HS-5 (cell line): Measurements from ENCODE around the gene FCRL4.

ENCODE experiments used
- DNase-seq: peaks from one replicate; pipeline ENCODE4 v3.0.0-alpha.2; 2012; ENCODE audit warnings: low read depth

The FCRL4 gene

DNA sequence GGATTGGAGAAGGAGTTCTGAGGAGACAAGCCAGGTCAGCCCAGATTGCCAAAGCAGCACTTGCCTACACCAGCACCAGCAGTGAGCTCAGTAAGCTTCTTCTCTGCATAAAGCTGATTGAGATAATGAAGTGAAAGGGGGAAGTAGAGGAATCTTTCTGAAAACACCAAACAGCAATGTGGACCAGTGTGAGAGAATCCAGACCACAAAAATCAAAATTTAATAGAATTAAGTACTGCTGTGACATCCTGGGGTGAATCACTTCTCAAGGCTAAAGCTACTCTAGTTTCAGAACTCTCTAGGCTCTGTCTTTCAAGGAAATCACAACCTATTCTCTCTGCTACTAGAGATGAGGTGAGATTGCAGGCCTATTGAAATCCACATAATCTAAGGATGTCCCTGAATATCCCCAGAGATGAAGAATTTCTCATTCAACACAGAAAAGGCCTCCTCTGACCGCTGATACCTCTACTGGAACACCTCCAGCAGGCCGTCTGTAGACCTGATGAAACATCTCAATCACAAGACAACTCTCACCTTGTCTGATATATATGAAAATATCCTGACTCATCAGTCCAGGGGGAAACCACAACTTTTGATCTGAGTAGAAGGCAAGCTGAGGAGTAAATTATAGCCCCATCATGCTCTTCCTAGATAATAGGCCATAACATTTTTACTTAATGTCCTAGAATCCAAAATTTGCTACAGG lies at the start of gene FCRL4:
Gene FCRL4, minus strand, starts transcription at position 127 of the 709 bp plus-strand sequence. CDS start 141 bp downstream, outside the sequence.
- no peak for DNase-seq

DNA sequence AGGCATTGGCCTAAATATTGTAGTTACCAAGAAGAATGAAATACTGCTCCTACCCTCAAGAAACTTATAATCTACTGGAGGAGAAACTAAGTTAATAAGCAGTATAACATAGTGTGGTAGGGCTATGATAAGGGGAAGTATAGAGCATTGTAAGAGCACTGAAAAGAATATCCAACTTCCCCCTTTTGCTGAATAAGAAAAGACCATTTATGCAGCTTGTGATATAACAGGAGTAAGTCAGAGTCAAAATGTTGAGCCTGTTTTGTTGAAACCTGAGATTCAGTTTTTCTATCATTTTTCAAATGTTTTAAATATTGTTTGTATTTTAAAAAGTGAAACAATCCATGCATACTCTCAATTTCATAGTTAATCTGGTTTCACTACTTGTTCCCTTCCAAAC lies 48.3 kb upstream of the FCRL4 start:
- DNase-seq = no peak

DNA sequence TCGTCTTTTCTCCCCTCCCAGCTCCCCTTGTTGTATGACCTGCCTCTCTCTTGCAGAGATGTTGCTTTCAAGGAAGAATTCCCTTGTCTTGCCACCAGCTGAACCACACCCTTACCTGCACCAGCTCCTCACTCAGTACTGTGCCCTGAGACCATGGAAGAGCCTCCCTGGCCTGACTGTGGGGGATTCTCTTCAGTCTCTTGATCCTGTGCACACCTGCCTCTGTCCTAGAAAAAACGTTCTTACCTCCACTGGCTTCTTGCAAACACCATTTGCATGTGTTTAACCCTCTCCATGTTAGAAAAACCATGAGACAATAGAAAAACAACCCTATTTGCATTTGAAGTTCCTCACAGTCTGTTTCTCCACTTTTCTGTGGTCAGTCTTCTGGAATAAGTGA lies 43.3 kb upstream of the FCRL4 start:
- no peak for DNase-seq

DNA sequence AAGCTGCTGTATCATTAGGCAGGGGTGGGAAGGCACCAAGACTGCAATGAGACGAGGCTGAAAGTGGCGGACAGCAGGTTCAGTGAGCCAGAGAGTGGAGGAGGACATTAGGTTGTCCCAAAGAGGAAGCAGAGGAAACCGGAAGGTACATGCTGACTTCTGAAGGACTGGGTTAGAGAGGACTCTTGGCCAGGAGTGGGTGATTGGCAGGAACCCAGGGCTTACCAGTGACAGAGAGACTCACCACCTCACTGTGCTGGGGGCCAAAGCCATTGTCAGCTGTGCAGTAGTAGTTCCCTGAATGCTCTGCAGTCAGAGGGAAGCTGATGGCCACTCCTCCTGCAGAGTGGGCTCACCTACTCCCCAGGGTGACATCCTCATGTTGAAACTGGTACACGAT lies 41.9 kb upstream of the FCRL4 start:
- DNase-seq = no peak

DNA sequence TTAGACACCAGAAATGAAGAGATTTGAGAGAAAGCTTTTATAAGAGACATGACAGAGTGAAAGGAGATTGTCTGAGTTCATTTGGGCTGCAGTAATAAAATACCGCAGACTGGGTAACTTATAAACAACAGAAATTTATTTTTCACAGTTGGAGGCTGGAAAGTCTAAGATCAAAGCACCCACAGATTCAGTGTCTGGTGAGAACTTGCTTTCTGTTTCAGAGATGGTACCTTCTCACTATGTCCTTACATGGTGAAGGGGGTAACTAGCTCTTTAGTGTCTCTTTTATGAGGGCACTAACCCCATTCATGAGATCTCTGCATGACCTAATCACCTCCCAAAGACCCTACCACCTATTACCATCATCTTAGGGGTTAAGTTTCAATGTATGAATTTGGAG lies 30.9 kb upstream of the FCRL4 start:
- DNase-seq = no peak

DNA sequence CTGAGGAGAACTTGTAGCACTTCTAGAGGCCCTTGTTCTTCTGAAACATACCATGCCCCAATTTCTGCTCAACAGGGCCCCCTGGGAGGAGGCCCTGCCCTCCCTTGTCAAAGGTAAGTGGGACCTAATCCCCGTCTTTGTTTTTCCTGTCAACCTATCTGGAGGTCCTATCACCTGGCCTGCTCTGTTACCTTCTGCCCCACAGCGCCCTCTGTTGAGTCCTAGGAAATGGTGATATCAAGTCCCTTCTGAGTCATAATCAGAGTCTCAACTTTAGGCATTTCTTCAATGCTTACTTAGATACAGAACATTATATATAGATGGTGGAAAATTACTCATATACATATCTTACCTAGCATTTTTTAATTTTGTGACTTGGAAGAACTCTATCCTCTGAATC lies 28.2 kb upstream of the FCRL4 start:
- DNase-seq = no peak

DNA sequence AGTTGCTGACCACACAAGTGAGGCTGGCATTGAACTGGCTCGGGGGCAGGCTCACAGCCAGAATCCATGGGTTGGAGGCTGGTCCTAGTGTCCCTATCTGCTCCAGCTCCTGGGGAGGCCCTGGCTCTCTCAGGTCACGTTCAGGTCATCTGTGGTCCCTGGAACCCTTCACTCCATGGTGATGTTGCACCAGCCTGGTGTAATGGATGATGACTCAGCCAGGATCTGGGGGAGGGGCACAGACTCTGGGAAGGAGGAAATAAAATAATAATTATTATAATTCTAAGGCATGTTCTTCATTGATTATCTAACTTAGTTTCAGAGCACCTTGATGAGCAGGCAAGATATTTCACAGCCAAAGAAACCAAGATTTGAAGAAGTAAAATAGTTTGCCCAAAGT lies 26.6 kb upstream of the FCRL4 start:
- DNase-seq = no peak

DNA sequence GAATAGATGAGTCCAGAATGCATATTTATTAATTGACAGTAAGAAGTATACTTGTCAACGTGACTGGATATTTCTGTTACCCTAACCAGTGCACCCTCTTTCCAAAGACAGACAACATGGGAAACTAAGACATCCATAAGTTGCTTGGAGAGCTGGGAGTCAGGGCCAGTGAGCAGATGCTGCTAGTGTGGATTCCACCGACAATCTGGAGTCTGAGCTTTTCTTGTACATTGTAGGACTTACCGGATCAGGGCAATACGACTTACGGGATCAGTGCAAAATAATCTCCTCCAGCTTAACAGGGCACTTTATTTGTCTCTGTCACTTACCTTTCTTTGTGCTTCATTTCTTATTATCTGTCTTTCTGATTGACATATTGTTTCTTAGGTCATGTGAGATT lies 24.6 kb upstream of the FCRL4 start:
- no peak for DNase-seq

DNA sequence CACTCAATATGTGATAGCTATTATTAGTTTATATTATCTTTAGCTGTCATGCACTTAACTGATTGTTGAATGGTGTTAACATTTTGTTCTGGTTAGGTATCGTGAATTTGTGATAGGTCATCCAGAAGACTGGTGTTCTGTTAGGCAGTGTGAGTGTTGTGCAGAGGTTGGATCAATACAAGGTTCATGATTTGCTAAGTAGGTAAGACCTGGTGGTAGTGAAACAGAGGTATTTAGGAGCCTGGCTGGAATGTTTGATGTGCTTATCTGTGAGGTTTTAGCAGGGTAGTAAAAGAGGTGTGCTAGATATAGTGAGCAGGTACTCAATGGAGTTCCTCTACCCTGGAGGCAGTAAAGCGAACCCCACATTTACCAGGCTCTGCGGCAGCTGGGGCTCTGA lies 20.3 kb upstream of the FCRL4 start:
- no peak for DNase-seq

DNA sequence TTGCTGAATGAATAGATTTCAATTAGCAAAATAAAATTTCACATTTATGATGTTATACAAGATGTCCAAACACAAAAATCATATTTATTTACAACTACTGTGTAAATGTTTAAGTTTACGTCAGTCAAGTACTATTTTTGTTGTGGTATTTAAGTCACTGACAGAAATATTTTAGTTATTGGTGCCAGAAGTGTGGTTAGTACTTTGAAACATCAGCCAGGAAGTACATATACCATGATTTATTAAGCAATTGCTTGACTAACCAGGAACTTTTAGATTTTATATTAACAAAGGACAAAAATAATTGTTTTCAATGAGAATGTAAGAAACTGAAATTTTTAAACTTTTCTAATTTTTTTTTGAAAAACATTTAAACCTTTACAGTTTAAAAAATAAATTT lies 2.4 kb upstream of the FCRL4 start:
- no peak for DNase-seq

DNA sequence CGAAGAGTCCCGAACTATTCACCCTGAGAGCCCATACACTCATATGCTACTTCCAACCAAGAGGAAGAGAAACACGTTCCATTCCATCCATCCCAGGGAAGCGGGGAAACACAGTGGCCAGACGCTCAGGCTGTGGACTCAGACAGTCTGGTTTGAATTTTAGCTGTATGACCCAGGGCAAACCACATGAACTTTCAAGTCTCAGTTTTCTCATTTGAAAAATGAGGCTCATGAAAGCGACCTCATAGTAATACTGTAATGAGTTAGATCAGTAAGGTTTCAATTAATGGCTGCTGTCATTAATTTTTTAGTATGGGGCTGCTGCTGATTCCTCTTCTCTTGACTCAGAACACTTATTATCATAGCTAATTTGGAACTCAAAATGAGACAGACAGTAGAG lies 1.5 kb downstream of the FCRL4 start:
- DNase-seq = no peak

DNA sequence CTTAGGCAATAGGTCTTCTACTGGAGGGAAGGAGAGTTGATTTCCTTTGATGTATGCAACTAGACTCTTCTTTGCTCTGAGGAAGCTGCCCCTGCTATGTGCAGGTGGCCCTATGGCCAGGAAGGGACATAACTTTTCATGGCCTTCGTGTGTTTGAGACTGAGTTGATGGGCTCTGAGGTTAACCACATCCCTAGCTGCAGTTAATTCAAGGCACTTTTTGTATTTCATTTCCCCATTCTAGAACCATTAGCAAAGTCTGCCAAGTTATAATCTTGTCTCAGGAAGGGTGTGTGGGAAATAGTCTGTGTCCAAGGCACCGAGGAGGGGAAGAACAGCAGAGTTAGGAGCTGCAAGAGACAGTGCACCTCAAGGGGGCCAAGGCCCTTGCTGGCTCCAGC lies 2.5 kb downstream of the FCRL4 start:
- no peak for DNase-seq

DNA sequence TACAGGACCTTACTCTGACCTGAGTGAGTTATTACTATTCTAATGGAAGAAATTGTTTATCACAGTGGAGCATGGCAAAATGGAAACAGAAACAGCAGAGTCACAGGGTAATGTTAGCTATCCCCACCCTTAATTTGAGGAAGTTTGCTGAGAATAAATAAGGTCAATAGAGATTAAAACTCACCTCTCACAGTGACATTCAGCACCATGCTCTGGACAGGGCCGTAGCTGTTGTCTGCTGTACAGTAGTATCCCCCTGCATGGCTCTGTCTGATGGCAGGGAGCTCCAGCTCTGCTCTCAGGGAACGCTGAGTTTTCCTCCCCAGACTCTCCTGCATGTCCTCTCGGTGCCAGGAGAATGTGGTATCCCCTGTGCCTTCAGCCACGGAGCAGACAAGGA lies 11.9 kb downstream of the FCRL4 start:
- no peak for DNase-seq

DNA sequence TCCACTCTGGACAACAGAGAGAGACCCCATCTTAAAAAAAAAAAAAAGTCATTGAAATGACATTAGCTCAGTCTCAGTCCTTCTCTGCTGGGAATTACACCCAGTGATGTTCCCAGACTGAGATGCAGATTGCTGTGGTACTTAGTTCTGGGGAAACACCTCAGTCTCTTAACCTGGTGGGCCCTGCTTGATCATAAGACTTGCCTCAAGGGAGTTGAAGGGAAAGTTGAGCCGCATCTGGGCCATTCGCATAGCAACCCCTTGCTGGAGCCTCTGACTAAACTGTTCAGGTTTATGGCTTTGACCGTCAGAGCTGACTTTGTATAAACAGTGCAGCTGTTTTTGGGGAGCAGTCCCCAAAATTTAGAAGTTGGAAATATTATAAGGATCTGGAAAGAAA lies 13.4 kb downstream of the FCRL4 start:
- no peak for DNase-seq

DNA sequence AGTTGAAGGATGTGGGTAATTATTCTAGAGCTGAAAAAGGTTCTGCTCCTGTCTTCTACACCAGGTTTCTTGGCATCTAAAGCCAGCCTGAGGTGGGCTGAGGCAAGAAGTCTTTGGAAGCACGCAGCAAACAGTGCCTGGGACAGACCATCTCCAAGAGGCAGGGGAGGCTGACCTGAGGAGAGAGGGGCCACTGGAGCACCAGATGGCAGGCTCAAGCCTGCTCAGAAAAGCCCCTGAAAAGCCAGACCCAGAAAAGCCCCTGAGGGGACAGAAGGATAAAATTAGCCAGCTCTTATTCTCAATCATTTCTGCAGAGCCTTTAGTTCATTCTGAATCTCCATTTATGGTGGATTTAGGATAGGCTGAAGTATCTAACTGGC lies 17.1 kb downstream of the FCRL4 start:
- DNase-seq = no peak

DNA sequence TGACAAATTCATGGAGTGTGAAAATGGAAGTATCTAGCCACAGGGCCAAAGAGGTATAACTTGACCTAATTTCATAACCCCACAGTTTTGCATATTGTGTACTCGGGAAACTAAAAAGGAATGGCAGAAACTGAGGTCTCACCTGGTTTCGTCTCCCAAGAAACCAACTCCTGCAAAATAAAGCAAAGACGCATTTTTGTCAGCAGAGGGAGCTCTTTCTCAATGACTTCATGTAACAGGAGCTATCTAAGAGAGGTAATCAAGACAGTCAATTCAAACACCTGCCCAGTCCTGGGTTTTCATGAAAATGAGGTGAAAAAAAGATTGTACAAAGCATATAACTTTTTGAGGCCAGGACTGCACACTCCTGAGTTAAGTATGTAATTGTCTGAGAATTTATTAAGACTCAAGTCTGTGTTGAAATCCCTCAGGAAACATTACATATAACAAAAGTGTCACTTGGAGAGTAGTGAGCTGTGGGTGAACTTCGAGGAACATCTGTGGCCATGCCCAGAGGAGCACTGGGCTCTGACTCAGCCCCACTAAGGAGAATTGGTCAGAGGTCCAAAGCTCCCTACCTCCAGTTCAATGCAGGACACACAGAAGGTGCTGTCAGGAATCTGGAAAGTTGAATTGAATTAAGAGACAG lies 17.6 kb downstream of the FCRL4 start:
- DNase-seq = peak; percentile 22

DNA sequence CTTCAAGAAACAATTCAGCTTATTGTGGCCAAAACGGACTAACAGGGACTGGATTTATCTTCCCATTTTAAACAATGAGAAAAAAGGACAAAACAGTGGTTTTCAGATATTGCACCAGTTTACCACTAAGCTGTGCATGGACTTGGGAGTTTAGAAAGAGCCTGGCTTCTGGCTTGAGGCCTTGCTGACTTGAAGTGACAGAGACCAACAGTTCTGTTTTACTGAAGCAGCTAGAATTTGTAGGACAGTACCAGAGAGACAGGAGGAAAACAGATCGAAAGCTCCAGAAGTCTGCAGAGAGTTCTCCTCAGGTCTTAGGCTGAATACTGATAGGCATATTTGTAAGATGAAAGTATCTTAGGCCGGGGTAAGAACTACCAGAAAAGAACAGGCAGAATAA lies 20.5 kb downstream of the FCRL4 start:
- DNase-seq = no peak

DNA sequence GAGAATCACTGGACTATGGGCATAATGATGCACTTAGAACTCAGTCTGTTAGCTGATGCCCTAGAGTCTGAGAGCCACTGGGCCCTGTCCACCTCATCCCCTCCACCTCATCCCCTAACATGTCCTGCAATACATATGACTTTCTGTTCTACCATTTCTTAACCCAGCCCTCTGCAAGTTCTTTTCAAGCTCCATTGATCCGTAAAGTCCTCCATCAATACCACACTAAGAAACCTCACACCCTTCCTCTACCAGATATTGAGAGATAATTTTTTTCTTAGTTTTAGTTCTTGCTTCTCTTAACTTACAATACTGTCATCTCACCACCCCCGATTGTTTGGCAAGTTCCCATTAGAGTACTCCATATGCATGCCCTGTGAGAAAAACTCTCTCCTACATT lies 22.1 kb downstream of the FCRL4 start:
- DNase-seq = no peak

DNA sequence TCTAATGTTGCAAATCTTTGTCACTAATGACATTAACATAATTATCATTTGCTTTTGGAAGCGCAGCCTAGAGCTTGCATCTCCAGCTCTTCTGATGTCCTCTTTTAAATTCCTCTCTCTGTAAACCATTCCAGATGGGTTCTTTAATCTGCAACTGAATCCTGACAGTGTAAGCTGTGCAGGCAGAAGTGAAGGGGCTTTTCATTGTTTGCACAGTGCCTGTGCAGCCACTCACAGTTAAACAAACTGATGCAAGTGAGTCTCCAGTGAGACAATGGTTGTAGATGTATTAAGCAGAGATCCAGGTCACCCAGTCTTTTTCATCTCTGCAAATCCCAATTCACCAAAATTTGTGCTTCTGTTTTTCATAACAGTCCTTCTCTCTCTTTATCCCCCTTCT lies 23.0 kb downstream of the FCRL4 start:
- DNase-seq = no peak

DNA sequence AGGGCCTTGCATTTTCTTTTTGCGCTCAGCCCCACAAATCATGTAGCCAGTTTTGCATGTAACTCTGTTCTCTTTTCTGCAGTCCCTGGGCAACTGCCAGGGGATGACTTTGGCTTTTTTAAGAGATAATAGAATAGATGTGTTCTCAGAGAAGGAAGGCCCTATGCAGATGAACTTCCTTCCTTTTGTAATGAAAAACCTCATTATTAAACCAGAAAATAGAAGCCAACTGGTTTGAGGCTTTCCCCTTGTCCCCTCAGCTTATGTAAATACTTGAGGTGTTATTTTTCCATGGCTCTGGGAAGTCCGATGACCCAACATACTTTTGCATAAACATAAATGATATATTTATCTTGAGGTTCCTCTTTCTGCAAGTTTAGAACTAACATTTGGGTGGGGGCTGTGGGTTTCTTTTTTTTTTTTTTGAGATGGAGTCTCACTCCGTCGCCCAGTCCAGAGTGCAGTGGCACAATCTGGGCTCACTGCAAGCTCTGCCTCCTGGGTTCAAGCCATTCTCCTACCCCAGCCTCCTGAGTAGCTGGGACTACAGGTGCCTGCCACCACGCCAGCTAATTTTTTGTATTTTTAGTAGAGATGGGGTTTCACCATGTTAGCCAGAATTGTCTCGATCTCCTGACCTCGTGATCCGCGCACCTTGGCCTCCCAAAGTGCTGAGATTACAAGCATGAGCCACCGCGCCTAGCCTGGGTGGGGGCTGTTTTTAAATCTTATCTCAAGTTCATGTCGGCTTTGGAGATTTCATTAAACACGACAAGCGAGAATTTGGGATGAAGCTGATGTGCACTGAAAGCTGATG lies 31.2 kb downstream of the FCRL4 start:
- no peak for DNase-seq

DNA sequence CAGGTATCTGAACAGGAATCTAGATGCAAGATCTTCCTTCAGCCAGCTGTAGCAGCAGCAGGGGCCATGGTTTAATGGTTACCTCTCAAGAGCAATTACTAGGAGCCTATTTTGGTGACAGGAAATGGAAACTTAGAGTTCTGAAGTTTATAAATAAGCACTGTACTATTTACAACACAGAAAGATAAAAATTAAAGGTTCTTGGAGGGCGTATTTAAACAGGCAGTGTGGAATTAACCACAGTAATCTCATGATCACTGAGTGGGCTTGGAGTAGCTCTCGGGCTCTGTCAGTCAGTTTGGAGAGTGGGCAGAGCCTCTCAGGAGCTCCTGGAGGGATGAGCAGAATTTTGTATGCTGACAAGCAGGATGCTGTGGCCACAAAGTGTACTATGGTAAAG lies 35.4 kb downstream of the FCRL4 start:
- no peak for DNase-seq

DNA sequence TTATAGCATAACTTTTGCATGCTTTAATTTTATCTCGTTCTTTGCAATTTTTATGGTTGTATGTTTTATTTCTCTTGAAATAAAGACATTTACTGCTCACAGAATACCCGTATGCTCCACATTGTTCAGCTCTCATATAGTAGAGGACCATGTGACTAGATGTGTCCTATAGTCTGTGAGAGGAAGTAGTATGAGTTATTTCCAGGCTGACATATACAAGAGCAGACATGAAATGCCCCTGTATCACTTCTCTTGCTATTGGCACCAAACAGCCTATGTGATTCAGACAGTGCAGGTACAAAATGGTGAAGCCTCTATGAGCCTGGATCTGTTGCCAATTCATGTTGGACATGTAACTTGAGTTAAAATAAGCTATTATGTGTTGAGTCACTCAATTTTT lies 39.8 kb downstream of the FCRL4 start:
- no peak for DNase-seq
